ENCODE data around the gene RAB11FIP2. TPM values are rescaled to one million over a fixed set of nuclear protein-coding genes. Genes with fewer than 3 reads are reported as not detected.

The RAB11FIP2 gene
- total RNA-seq, 1 donor = 38.7 TPM

DNA sequence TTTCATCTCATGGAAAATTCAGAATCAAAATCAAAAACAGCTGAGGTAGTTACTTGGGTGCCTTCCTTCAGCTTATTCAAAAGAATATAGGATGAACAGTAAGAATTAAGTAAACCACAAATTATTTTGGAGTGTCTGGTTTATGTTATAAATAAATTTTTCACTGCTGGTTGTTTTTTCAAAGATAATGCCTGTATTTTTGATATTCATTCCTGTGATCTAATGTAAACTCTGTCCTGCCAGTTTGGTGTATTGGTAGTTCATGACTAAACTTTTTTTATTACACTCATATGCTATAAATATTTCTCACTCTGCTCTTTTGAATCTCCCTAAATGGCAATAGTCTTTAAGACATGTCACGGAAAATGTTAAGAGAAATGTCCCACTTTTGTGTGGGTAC is 11.6 kb upstream of the RAB11FIP2 start:
- DNase-seq (ENCODE audit: insufficient read length, low spot score, missing footprints) = no peak
- Histone ChIP-seq H3K4me2 (ENCODE audit: insufficient read depth, low read length) (no peak overlapping the region), H3K79me2 (ENCODE audit: insufficient read depth, low read length) (no peaks in the 10 kb centered on the region), H3K4me3 (ENCODE audit: insufficient read depth, low read length) (no peak overlapping the region), H2AFZ (ENCODE audit: low read length) (no peak overlapping the region), H4K20me1 (ENCODE audit: insufficient read depth, low read length) (no peaks in the 10 kb centered on the region), H3K9me3 (ENCODE audit: low read depth, low read length) (no peaks in the 10 kb centered on the region), H3K27ac (ENCODE audit: low read depth, low read length) (no peak overlapping the region), H3K27me3 (ENCODE audit: insufficient read depth, low read length) (no peaks in the 10 kb centered on the region), H3K36me3 (ENCODE audit: insufficient read depth, low read length) (no peaks in the 10 kb centered on the region), H3K4me1 (ENCODE audit: insufficient read depth, low read length) (no peaks in the 10 kb centered on the region)
- TF ChIP-seq, protein P1, sequence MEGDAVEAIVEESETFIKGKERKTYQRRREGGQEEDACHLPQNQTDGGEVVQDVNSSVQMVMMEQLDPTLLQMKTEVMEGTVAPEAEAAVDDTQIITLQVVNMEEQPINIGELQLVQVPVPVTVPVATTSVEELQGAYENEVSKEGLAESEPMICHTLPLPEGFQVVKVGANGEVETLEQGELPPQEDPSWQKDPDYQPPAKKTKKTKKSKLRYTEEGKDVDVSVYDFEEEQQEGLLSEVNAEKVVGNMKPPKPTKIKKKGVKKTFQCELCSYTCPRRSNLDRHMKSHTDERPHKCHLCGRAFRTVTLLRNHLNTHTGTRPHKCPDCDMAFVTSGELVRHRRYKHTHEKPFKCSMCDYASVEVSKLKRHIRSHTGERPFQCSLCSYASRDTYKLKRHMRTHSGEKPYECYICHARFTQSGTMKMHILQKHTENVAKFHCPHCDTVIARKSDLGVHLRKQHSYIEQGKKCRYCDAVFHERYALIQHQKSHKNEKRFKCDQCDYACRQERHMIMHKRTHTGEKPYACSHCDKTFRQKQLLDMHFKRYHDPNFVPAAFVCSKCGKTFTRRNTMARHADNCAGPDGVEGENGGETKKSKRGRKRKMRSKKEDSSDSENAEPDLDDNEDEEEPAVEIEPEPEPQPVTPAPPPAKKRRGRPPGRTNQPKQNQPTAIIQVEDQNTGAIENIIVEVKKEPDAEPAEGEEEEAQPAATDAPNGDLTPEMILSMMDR (IDR thresholded peaks at IDR 0.05; ENCODE audit: extremely low read depth, low read depth, low read length) = no peak

GRCh38 chr10:118057361-118057760 is 10.6 kb upstream of the RAB11FIP2 start:
- Histone ChIP-seq H3K27ac (ENCODE audit: low read depth, low read length) (no peak overlapping the region), H4K20me1 (ENCODE audit: insufficient read depth, low read length) (no peaks in the 10 kb centered on the region), H3K9me3 (ENCODE audit: low read depth, low read length) (no peaks in the 10 kb centered on the region), H3K36me3 (ENCODE audit: insufficient read depth, low read length) (no peaks in the 10 kb centered on the region), H3K4me2 (ENCODE audit: insufficient read depth, low read length) (no peak overlapping the region), H3K79me2 (ENCODE audit: insufficient read depth, low read length) (no peaks in the 10 kb centered on the region), H3K4me1 (ENCODE audit: insufficient read depth, low read length) (no peaks in the 10 kb centered on the region), H2AFZ (ENCODE audit: low read length) (no peak overlapping the region), H3K27me3 (ENCODE audit: insufficient read depth, low read length) (no peaks in the 10 kb centered on the region), H3K4me3 (ENCODE audit: insufficient read depth, low read length) (no peak overlapping the region)
- TF ChIP-seq, protein P1 (IDR thresholded peaks at IDR 0.05; ENCODE audit: extremely low read depth, low read depth, low read length) = no peak
- DNase-seq (ENCODE audit: insufficient read length, low spot score, missing footprints) = no peak

GRCh38 chr10:118054383-118054782 is 7.6 kb upstream of the RAB11FIP2 start:
- H3K27me3 ChIP-seq (ENCODE audit: insufficient read depth, low read length) = no peaks in the 10 kb centered on the region
- no peaks in the 10 kb centered on the region for H3K9me3 ChIP-seq (ENCODE audit: low read depth, low read length)
- no peaks in the 10 kb centered on the region for H3K4me1 ChIP-seq (ENCODE audit: insufficient read depth, low read length)
- H3K36me3 ChIP-seq (ENCODE audit: insufficient read depth, low read length) = no peaks in the 10 kb centered on the region
- no peak overlapping the region for H3K4me2 ChIP-seq (ENCODE audit: insufficient read depth, low read length)
- no peak for DNase-seq (ENCODE audit: insufficient read length, low spot score, missing footprints)
- no peak overlapping the region for H3K27ac ChIP-seq (ENCODE audit: low read depth, low read length)
- no peak overlapping the region for H3K4me3 ChIP-seq (ENCODE audit: insufficient read depth, low read length)
- TF ChIP-seq, protein P1 (IDR thresholded peaks at IDR 0.05; ENCODE audit: extremely low read depth, low read depth, low read length) = no peak
- H2AFZ ChIP-seq (ENCODE audit: low read length) = no peak overlapping the region
- H3K79me2 ChIP-seq (ENCODE audit: insufficient read depth, low read length) = no peaks in the 10 kb centered on the region
- H4K20me1 ChIP-seq (ENCODE audit: insufficient read depth, low read length) = no peaks in the 10 kb centered on the region

GRCh38 chr10:118052816-118053215 is 6.1 kb upstream of the RAB11FIP2 start:
- no peaks in the 10 kb centered on the region for H3K36me3 ChIP-seq (ENCODE audit: insufficient read depth, low read length)

More at GRCh38 chr10:118052816-118053215, 6.1 kb upstream of the RAB11FIP2 start:
- DNase-seq (ENCODE audit: insufficient read length, low spot score, missing footprints) = no peak
- Histone ChIP-seq H3K79me2 (ENCODE audit: insufficient read depth, low read length) (no peaks in the 10 kb centered on the region), H3K4me2 (ENCODE audit: insufficient read depth, low read length) (no peak overlapping the region), H3K4me1 (ENCODE audit: insufficient read depth, low read length) (no peaks in the 10 kb centered on the region), H4K20me1 (ENCODE audit: insufficient read depth, low read length) (no peaks in the 10 kb centered on the region), H3K4me3 (ENCODE audit: insufficient read depth, low read length) (no peak overlapping the region), H3K27me3 (ENCODE audit: insufficient read depth, low read length) (no peaks in the 10 kb centered on the region), H2AFZ (ENCODE audit: low read length) (no peak overlapping the region), H3K27ac (ENCODE audit: low read depth, low read length) (no peak overlapping the region), H3K9me3 (ENCODE audit: low read depth, low read length) (no peaks in the 10 kb centered on the region)
- TF ChIP-seq, protein P1 (IDR thresholded peaks at IDR 0.05; ENCODE audit: extremely low read depth, low read depth, low read length) = no peak

Data from osteoblast (primary cell).